IMR-90 (cell line): Measurements from ENCODE around the gene ACYP1. TPM values are rescaled to one million over a fixed set of nuclear protein-coding genes. Genes with fewer than 3 reads are reported as not detected.

Experiments used
- ATAC-seq: fragments of 200-7000 bp; cut with Tn5 transposase; 2 replicates; pipeline ENCODE4 v1.9.1; 2020; ENCODE audit warnings: low read depth, mild to moderate bottlenecking, moderate library complexity
- BruUV-seq: library from RNA; stranded (reverse); fragments of 400-500 nt; replicated peaks from 2 replicates; lab custom pipeline; 2021; lab: Mats Ljungman, UMichigan
- CTCF ChIA-PET: fragments of 300-600 bp; formaldehyde crosslinking; extraction: SDS; loops from one replicate; lab custom pipeline; 2021; ENCODE audit warnings: antibody characterized with exemption; lab: Yijun Ruan, JAX
- POLR2A ChIA-PET: fragments of 300-600 bp; sonication (Branson Sonifier 250); formaldehyde crosslinking; loops from one replicate; lab custom pipeline; 2022; ENCODE audit warnings: antibody characterized with exemption; ENCODE audit not compliant: unreplicated experiment; lab: Charles Lee
- DNase-seq: peaks from one replicate; pipeline ENCODE4 v3.0.0; 2013
- H2AFZ ChIP-seq: replicated peaks from 2 replicates; pipeline ENCODE3; 2013; ENCODE audit warnings: low read length, mild to moderate bottlenecking; ENCODE audit not compliant: poor library complexity
- H2AK5ac ChIP-seq: 2 replicates; pipeline ENCODE4 v1.6.1; 2013; ENCODE audit warnings: low read depth, low read length, inconsistent platforms
- H2AK9ac ChIP-seq: replicated peaks from 2 replicates; pipeline ENCODE3; 2013; ENCODE audit warnings: mild to moderate bottlenecking, low read depth, low read length, moderate library complexity; ENCODE audit not compliant: poor library complexity
- H2BK120ac ChIP-seq: 2 replicates; pipeline ENCODE4 v1.6.1; 2013; ENCODE audit warnings: low read depth, low read length, inconsistent platforms
- H2BK15ac ChIP-seq: 3 replicates; pipeline ENCODE4 v1.6.1; 2013; ENCODE audit warnings: low read depth, low read length, inconsistent platforms
- H2BK20ac ChIP-seq: 2 replicates; pipeline ENCODE4 v1.6.1; 2013; ENCODE audit warnings: low read depth, mild to moderate bottlenecking, inconsistent platforms, low read length, moderate library complexity
- H2BK5ac ChIP-seq: 2 replicates; pipeline ENCODE4 v1.6.1; 2013; ENCODE audit warnings: mild to moderate bottlenecking, low read depth, low read length, inconsistent platforms; ENCODE audit not compliant: poor library complexity, severe bottlenecking
- H3K14ac ChIP-seq: replicated peaks from 2 replicates; pipeline ENCODE4 v1.6.1; 2013; ENCODE audit warnings: low read depth, low read length, inconsistent platforms
- H3K18ac ChIP-seq: 2 replicates; pipeline ENCODE4 v1.6.1; 2013; ENCODE audit warnings: low read depth, low read length, control low read depth
- H3K23ac ChIP-seq: 2 replicates; pipeline ENCODE4 v1.6.1; 2013; ENCODE audit warnings: low read depth, low read length, inconsistent platforms
- H3K27ac ChIP-seq: 2 replicates; pipeline ENCODE4 v1.5.1; 2013; ENCODE audit warnings: mild to moderate bottlenecking, control low read depth, low read length; ENCODE audit not compliant: insufficient read depth
- H3K27me3 ChIP-seq: 2 replicates; pipeline ENCODE4 v1.6.1; 2013; ENCODE audit warnings: low read length; ENCODE audit not compliant: control insufficient read depth, insufficient read depth
- H3K36me3 ChIP-seq: 2 replicates; pipeline ENCODE4 v1.6.1; 2013; ENCODE audit warnings: low read length, mixed read lengths; ENCODE audit not compliant: control insufficient read depth, insufficient read depth
- H3K4ac ChIP-seq: 2 replicates; pipeline ENCODE4 v1.6.1; 2013; ENCODE audit warnings: low read depth, low read length, inconsistent platforms
- H3K4me1 ChIP-seq: 2 replicates; pipeline ENCODE4 v1.6.1; 2013; ENCODE audit warnings: low read length, mixed read lengths; ENCODE audit not compliant: control insufficient read depth, insufficient read depth
- H3K4me2 ChIP-seq: 2 replicates; pipeline ENCODE4 v1.6.1; 2013; ENCODE audit warnings: low read depth, mild to moderate bottlenecking, control low read depth, low read length, moderate library complexity
- H3K4me3 ChIP-seq: 2 replicates; pipeline ENCODE4 v1.5.1; 2013; ENCODE audit warnings: low read depth, mild to moderate bottlenecking, control low read depth, low read length, moderate library complexity; ENCODE audit not compliant: insufficient read depth
- H3K56ac ChIP-seq: 2 replicates; pipeline ENCODE4 v1.6.1; 2013; ENCODE audit warnings: low read length, inconsistent platforms; ENCODE audit not compliant: insufficient read depth; ENCODE audit errors: extremely low read depth
- H3K79me1 ChIP-seq, 2 experiments: 2 replicates each; pipeline ENCODE4 v1.6.1; 2013; ENCODE audit warnings: low read length in 2 of 2, inconsistent platforms in 1 of 2, low read depth in 1 of 2
- H3K9ac ChIP-seq: 2 replicates; pipeline ENCODE4 v1.6.1; 2013; ENCODE audit warnings: low read depth, low read length, control low read depth
- H3K9me1 ChIP-seq: 2 replicates; pipeline ENCODE4 v1.6.1; 2013; ENCODE audit warnings: low read length, inconsistent platforms; ENCODE audit not compliant: insufficient read depth
- H3K9me3 ChIP-seq: 2 replicates; pipeline ENCODE4 v1.6.1; 2013; ENCODE audit warnings: low read length; ENCODE audit not compliant: control insufficient read depth, insufficient read depth
- H4K20me1 ChIP-seq: 2 replicates; pipeline ENCODE4 v1.6.1; 2013; ENCODE audit warnings: low read length, inconsistent platforms; ENCODE audit not compliant: insufficient read depth
- H4K5ac ChIP-seq: 2 replicates; pipeline ENCODE4 v1.6.1; 2013; ENCODE audit warnings: mild to moderate bottlenecking, low read depth, low read length, control low read depth
- H4K8ac ChIP-seq, 2 experiments: 2 replicates each; pipeline ENCODE4 v1.6.1; 2013; ENCODE audit warnings: low read depth in 2 of 2, low read length in 2 of 2, control low read depth in 1 of 2, inconsistent platforms in 1 of 2
- H4K91ac ChIP-seq: 2 replicates; pipeline ENCODE4 v1.6.1; 2013; ENCODE audit warnings: low read depth, low read length, inconsistent platforms; ENCODE audit not compliant: insufficient read depth
- BHLHE40 ChIP-seq: fragments of 150-350 bp; IDR thresholded peaks from 2 replicates; pipeline ENCODE4 v1.6.1; 2016; ENCODE audit warnings: mild to moderate bottlenecking, low read depth, low read length
- CEBPB ChIP-seq: IDR thresholded peaks from 2 replicates; pipeline ENCODE4 v1.6.1; 2012; ENCODE audit warnings: low read depth, low read length, improper control_type of control experiment
- CHD1 ChIP-seq: IDR thresholded peaks from 2 replicates; pipeline ENCODE4 v1.6.1; 2012; ENCODE audit warnings: low read depth, low read length, improper control_type of control experiment
- MAZ ChIP-seq: IDR thresholded peaks from 2 replicates; pipeline ENCODE4 v1.6.1; 2012; ENCODE audit warnings: low read depth, mild to moderate bottlenecking, low read length, improper control_type of control experiment, moderate library complexity, borderline replicate concordance
- MXI1 ChIP-seq: IDR thresholded peaks from 2 replicates; pipeline ENCODE4 v1.6.1; 2012; ENCODE audit warnings: low read depth, mild to moderate bottlenecking, low read length, moderate library complexity, borderline replicate concordance
- NFE2L2 ChIP-seq: fragments of 150-350 bp; IDR thresholded peaks from 2 replicates; pipeline ENCODE4 v1.6.1; 2016; ENCODE audit warnings: low read depth, mild to moderate bottlenecking, low read length
- USF2 ChIP-seq: fragments of 150-350 bp; IDR thresholded peaks from 2 replicates; pipeline ENCODE4 v1.6.1; 2017; ENCODE audit warnings: mild to moderate bottlenecking, antibody characterized with exemption, low read length, low read depth
- WGBS, 2 experiments: methylation state at CpG; one replicate each; pipeline versions ENCODE4 v1.1.5 to v1.1.7; 2013; ENCODE audit warnings: missing lambda C conversion rate in 2 of 2; ENCODE audit not compliant: insufficient read length in 1 of 2; ENCODE audit errors: extremely low coverage in 2 of 2; 5-methylcytosine and 5-hydroxymethylcytosine counted together
- dilution Hi-C: fragments of 300-500 bp; cut with HindIII; formaldehyde crosslinking; loops from one replicate; pipeline ENCODE4 v1.14.3; 2018; ENCODE audit warnings: low sequenced_read_pairs; ENCODE audit not compliant: unreplicated experiment
- in situ Hi-C: fragments of 300-500 bp; cut with MboI; formaldehyde crosslinking; loops from 3 replicates; pipeline ENCODE4 v1.14.3; 2019; ENCODE audit warnings: low sequenced_read_pairs, inconsistent platforms, mixed read lengths
- intact Hi-C: fragments of 100-400 bp; cut with micrococcal nuclease; formaldehyde crosslinking; loops from 2 replicates; pipeline ENCODE4 v1.10.0; 2022
- polyA plus RNA-seq, 3 experiments: library from polyadenylated mRNA; depleted of rRNA; stranded (reverse); fragments of >200 nt; gene quantifications; 2 replicates each; pipeline ENCODE4 v1.2.3, GENCODE V29; 2012; ENCODE audit warnings: low replicate concordance in 1 of 3
- total RNA-seq: library from RNA; depleted of rRNA; stranded (reverse); fragments of >200 nt; gene quantifications from 2 replicates; pipeline ENCODE4 v1.2.3, GENCODE V29; 2012

ACYP1 gene
- total and polyA plus RNA-seq, 2 of the 4 experiments (the other 2 are of a cell fraction), result 4.1 to 24.0 TPM

GRCh38 chr14:75098682-75099081, 34.9 kb upstream of the ACYP1 start:
- Histone ChIP-seq H2BK15ac (no peak overlapping the region), H2BK120ac (no peak overlapping the region), H4K5ac (no peak overlapping the region), H3K4me1 (no peaks in the 10 kb centered on the region), H2AK9ac (no peak overlapping the region), H3K18ac (no peak overlapping the region), H3K27ac (no peak overlapping the region), H3K27me3 (no peaks in the 10 kb centered on the region), H3K4me2 (no peak overlapping the region), H4K20me1 (no peaks in the 10 kb centered on the region), H3K9me3 (no peaks in the 10 kb centered on the region), H3K9ac (no peak overlapping the region), H3K36me3 (peaks cover 32% of the 10 kb centered on the region), H2BK20ac (no peak overlapping the region), H3K14ac (no peak overlapping the region), H3K4ac (no peak overlapping the region), H2BK5ac (no peak overlapping the region), H3K56ac (no peak overlapping the region), H2AFZ (no peak overlapping the region), H4K8ac (no peak overlapping the region), H3K9me1 (no peaks in the 10 kb centered on the region), H3K23ac (no peak overlapping the region), H3K4me3 (no peak overlapping the region), H4K91ac (no peak overlapping the region), H2AK5ac (no peak overlapping the region), H3K79me1 (peaks cover 0 to 3% of the 10 kb centered on the region in 2 experiments; a peak in 1 of 4 replicates)
- ATAC-seq, result no peak
- no peak for TF ChIP-seq NFE2L2
- TF ChIP-seq USF2, result no peak
- TF ChIP-seq MXI1, result no peak
- TF ChIP-seq CEBPB, result no peak
- no peak for TF ChIP-seq BHLHE40
- no peak for TF ChIP-seq CHD1
- TF ChIP-seq MAZ, result no peak
- no peak for DNase-seq
- no CpG with 5 or more reads among the region's 1 CpG for WGBS, 2 experiments
- intact Hi-C loops (no loop called here), in situ Hi-C loops (no loop called here), dilution Hi-C loops (no loop called here)
- BruUV-seq, result no TSS peak
- ChIA-PET POLR2A (interaction anchor here (0.6 kb wide), 1 partner anchor 72 kb away, joined by 3 read pairs; no protein-coding TSS in a partner anchor), CTCF (no interaction called here)
